Endothelial cell of hepatic sinusoid (primary cell): ENCODE measurements around the gene STXBP6.
"Not testable (repeated sequence)": the region's sequence is repeated elsewhere in the genome, so short reads cannot be mapped to it uniquely, and the experiment has no call there.

Experiments
- in situ Hi-C: cut with HindIII; loops from 2 replicates; pipeline ENCODE4 v1.10.0; 2017; ENCODE audit warnings: low sequenced_read_pairs

STXBP6 gene

GRCh38 chr14:24813089-24813815, 236.7 kb downstream of the STXBP6 start:
- in situ Hi-C loops = no loop called here

GRCh38 chr14:24809135-24809534, 240.8 kb downstream of the STXBP6 start:
- in situ Hi-C loops = no loop called here

- in situ Hi-C loops = no loop called here
Measured at GRCh38 chr14:24808412-24808811, 241.5 kb downstream of the STXBP6 start.

GRCh38 chr14:24806061-24806678, 243.8 kb downstream of the STXBP6 start:
- in situ Hi-C loops = no loop called here

- in situ Hi-C loops = no loop called here
Measured at GRCh38 chr14:24804552-24805212, 245.3 kb downstream of the STXBP6 start.

- in situ Hi-C loops = no loop called here
Measured at GRCh38 chr14:24803933-24804494, 245.9 kb downstream of the STXBP6 start.

GRCh38 chr14:24803426-24803825, 246.5 kb downstream of the STXBP6 start:
- in situ Hi-C loops = not testable (repeated sequence)

- in situ Hi-C loops = no loop called here
Measured at GRCh38 chr14:24802236-24802635, 247.7 kb downstream of the STXBP6 start.

- in situ Hi-C loops = no loop called here
Measured at GRCh38 chr14:24801024-24801423, 248.9 kb downstream of the STXBP6 start.

- in situ Hi-C loops = no loop called here
Measured at GRCh38 chr14:24798911-24799462, 251.0 kb downstream of the STXBP6 start.

GRCh38 chr14:24795406-24795805, 254.5 kb downstream of the STXBP6 start:
- in situ Hi-C loops = no loop called here

GRCh38 chr14:24794644-24795305, 255.2 kb downstream of the STXBP6 start:
- in situ Hi-C loops = no loop called here

GRCh38 chr14:24790196-24790595, 259.8 kb downstream of the STXBP6 start:
- in situ Hi-C loops = no loop called here

- in situ Hi-C loops = no loop called here
Measured at GRCh38 chr14:24789378-24789884, 260.5 kb downstream of the STXBP6 start.

- in situ Hi-C loops = no loop called here
Measured at GRCh38 chr14:24785698-24786097, 264.2 kb downstream of the STXBP6 start.

- in situ Hi-C loops = loop anchor here (5.0 kb wide), 1 partner anchor 37 kb away; no protein-coding TSS in a partner anchor
Measured at GRCh38 chr14:24784981-24785380, 265.0 kb downstream of the STXBP6 start.

GRCh38 chr14:24783791-24784190, 266.2 kb downstream of the STXBP6 start:
- in situ Hi-C loops = loop anchor here (5.0 kb wide), 1 partner anchor 39 kb away; no protein-coding TSS in a partner anchor

- in situ Hi-C loops = loop anchor here (5.0 kb wide), 1 partner anchor 42 kb away; no protein-coding TSS in a partner anchor
Measured at GRCh38 chr14:24780281-24780680, 269.7 kb downstream of the STXBP6 start.

GRCh38 chr14:24777678-24778077, 272.3 kb downstream of the STXBP6 start:
- in situ Hi-C loops = no loop called here

- in situ Hi-C loops = no loop called here
Measured at GRCh38 chr14:24775950-24776349, 274.0 kb downstream of the STXBP6 start.
